GM18526 (cell line): ENCODE data around the gene FAM114A1.

Source experiments
- POLR2A ChIP-seq: IDR thresholded peaks from 3 replicates; pipeline ENCODE4 v1.6.1; 2011; ENCODE audit not compliant: insufficient read length; ENCODE audit errors: extremely low read depth

Gene FAM114A1

GRCh38 chr4:38935391-38936073, 67.9 kb downstream of the FAM114A1 start:
- TF ChIP-seq POLR2A, result no peak

GRCh38 chr4:38939165-38939564, 71.6 kb downstream of the FAM114A1 start:
- no peak for TF ChIP-seq POLR2A

GRCh38 chr4:38940476-38940875, 72.9 kb downstream of the FAM114A1 start:
- no peak for TF ChIP-seq POLR2A

GRCh38 chr4:38943343-38943742, 75.7 kb downstream of the FAM114A1 start:
- TF ChIP-seq POLR2A, result no peak

GRCh38 chr4:38944440-38944839, 76.8 kb downstream of the FAM114A1 start:
- no peak for TF ChIP-seq POLR2A

- TF ChIP-seq POLR2A, result no peak
Measured at GRCh38 chr4:38946919-38947318, 79.3 kb downstream of the FAM114A1 start.

GRCh38 chr4:38948551-38948950, 80.9 kb downstream of the FAM114A1 start:
- TF ChIP-seq POLR2A, result no peak

- TF ChIP-seq POLR2A, result no peak
Measured at GRCh38 chr4:38949411-38950051, 81.9 kb downstream of the FAM114A1 start.

- TF ChIP-seq POLR2A, result no peak
Measured at GRCh38 chr4:38950159-38950558, 82.6 kb downstream of the FAM114A1 start.

- no peak for TF ChIP-seq POLR2A
Measured at GRCh38 chr4:38950734-38951133, 83.1 kb downstream of the FAM114A1 start.

- TF ChIP-seq POLR2A, result no peak
Measured at GRCh38 chr4:38951598-38951997, 84.0 kb downstream of the FAM114A1 start.

- TF ChIP-seq POLR2A, result no peak
Measured at GRCh38 chr4:38952017-38952416, 84.4 kb downstream of the FAM114A1 start.

GRCh38 chr4:38954727-38955126, 87.1 kb downstream of the FAM114A1 start:
- TF ChIP-seq POLR2A, result no peak

- no peak for TF ChIP-seq POLR2A
Measured at GRCh38 chr4:38955957-38956356, 88.4 kb downstream of the FAM114A1 start.

GRCh38 chr4:38957261-38957815, 89.7 kb downstream of the FAM114A1 start:
- TF ChIP-seq POLR2A, result no peak

- TF ChIP-seq POLR2A, result no peak
Measured at GRCh38 chr4:38957893-38958292, 90.3 kb downstream of the FAM114A1 start.
